T-cell (primary cell): ENCODE measurements around the gene TALDO1. TPM values are rescaled to one million over a fixed set of nuclear protein-coding genes. Genes with fewer than 3 reads are reported as not detected.

Experiments used
- ATAC-seq, 4 experiments: fragments of 200-7000 bp in 3 of 4; fragments of 150-1000 bp in 1 of 4; cut with Tn5 transposase; replicated peaks in 1 of 4; 1 replicate in 3 of 4; 2 replicates in 1 of 4; pipeline ENCODE4 v1.10.0; 2021; ENCODE audit warnings: moderate library complexity in 3 of 4, mild to moderate bottlenecking in 2 of 4, moderate number of reproducible peaks in 1 of 4
- CTCF ChIA-PET, 2 donors: fragments of 300-600 bp; sonication (Branson Sonifier 250); formaldehyde crosslinking; loops; one replicate each; lab custom pipeline; 2022; ENCODE audit warnings: antibody characterized with exemption in 2 of 2; lab: Charles Lee
- POLR2A ChIA-PET, 2 donors: fragments of 300-600 bp; sonication (Branson Sonifier 250); formaldehyde crosslinking; loops; one replicate each; lab custom pipeline; 2022; ENCODE audit warnings: antibody characterized with exemption in 2 of 2; lab: Charles Lee
- DNase-seq, 35 experiments: peaks; one replicate each; pipeline versions ENCODE4 v3.0.0 to v3.0.0-alpha.2; 2013 to 2023
- H3K27ac ChIP-seq: one replicate; pipeline ENCODE4 v1.5.1; 2013; ENCODE audit warnings: low read length
- H3K27me3 ChIP-seq, 2 experiments: replicated peaks in 1 of 2; 1 replicate in 1 of 2; 2 replicates in 1 of 2; pipeline versions ENCODE4 v1.6.1 to v1.7.0; 2013; ENCODE audit warnings: low read length in 1 of 2, mixed read lengths in 1 of 2; ENCODE audit not compliant: control insufficient read depth in 2 of 2, insufficient read depth in 2 of 2; ENCODE audit errors: extremely low read depth in 1 of 2
- H3K36me3 ChIP-seq, 2 donors: 1 replicate in 1 of 2; 2 replicates in 1 of 2; pipeline versions ENCODE4 v1.6.1 to v1.7.0; 2013; ENCODE audit warnings: low read length in 1 of 2; ENCODE audit not compliant: control insufficient read depth in 2 of 2, insufficient read depth in 1 of 2; ENCODE audit errors: extremely low read depth in 1 of 2
- H3K4me1 ChIP-seq, 2 experiments: 1 replicate in 1 of 2; 2 replicates in 1 of 2; pipeline versions ENCODE4 v1.6.1 to v1.7.0; 2013; ENCODE audit warnings: low read length in 2 of 2, mixed read lengths in 1 of 2; ENCODE audit not compliant: insufficient read depth in 2 of 2, control insufficient read depth in 1 of 2; ENCODE audit errors: extremely low read depth in 1 of 2
- H3K4me3 ChIP-seq, 2 donors: 1 replicate in 1 of 2; 2 replicates in 1 of 2; pipeline versions ENCODE4 v1.5.1 to v1.7.0; 2013; ENCODE audit warnings: mild to moderate bottlenecking in 2 of 2, low read length in 1 of 2, moderate library complexity in 1 of 2; ENCODE audit not compliant: control insufficient read depth in 1 of 2; ENCODE audit errors: extremely low read depth in 1 of 2
- H3K9me3 ChIP-seq: 2 replicates; pipeline ENCODE4 v1.7.0; 2013
- H3K27ac Mint-ChIP-seq, 2 donors: one replicate each; pipeline ENCODE4 v1.8.0; 2020 to 2021; ENCODE audit warnings: mild to moderate bottlenecking in 2 of 2, mixed read lengths in 2 of 2
- H3K27me3 Mint-ChIP-seq, 2 donors: one replicate each; pipeline ENCODE4 v1.8.0; 2021 to 2022; ENCODE audit warnings: mixed read lengths in 2 of 2
- H3K36me3 Mint-ChIP-seq: one replicate; pipeline ENCODE4 v1.8.0; 2021; ENCODE audit warnings: mixed read lengths
- H3K4me1 Mint-ChIP-seq, 3 donors: one replicate each; pipeline ENCODE4 v1.8.0; 2020 to 2022; ENCODE audit warnings: mixed read lengths in 3 of 3, mild to moderate bottlenecking in 1 of 3
- H3K4me3 Mint-ChIP-seq, 3 donors: one replicate each; pipeline ENCODE4 v1.8.0; 2020 to 2022; ENCODE audit warnings: mild to moderate bottlenecking in 3 of 3, mixed read lengths in 3 of 3, moderate library complexity in 3 of 3
- H3K9me3 Mint-ChIP-seq, 3 donors: one replicate each; pipeline ENCODE4 v1.8.0; 2020 to 2022; ENCODE audit warnings: mixed read lengths in 3 of 3
- WGBS: methylation state at CpG from one replicate; pipeline ENCODE4 v1.1.5; 2013; ENCODE audit warnings: missing lambda C conversion rate; ENCODE audit not compliant: insufficient coverage; 5-methylcytosine and 5-hydroxymethylcytosine counted together
- total RNA-seq, 35 experiments: library from RNA in 6 of 35; stranded (reverse) in 6 of 35; fragments of 120-200 nt in 1 of 35; gene quantifications; one replicate each; pipeline versions ENCODE4 v1.2.1 to v1.2.4 and lab custom pipeline; 2013 to 2026

The TALDO1 gene
- total RNA-seq, 5 donors from 2014 or later (not counting 1 experiment from before 2014, with no cell fraction given), result 60.5 to 106 (median 102) TPM

GRCh38 chr11:765025-765801, 17.9 kb downstream of the TALDO1 start:
- DNase-seq, result peak; percentile 40 to 79 (median 62)
- H3K4me3 ChIP-seq, result no peak overlapping the region
- no peak overlapping the region for H3K27ac ChIP-seq
- H3K27me3 ChIP-seq, result no peaks in the 10 kb centered on the region
- peaks cover 14% of the 10 kb centered on the region for H3K36me3 Mint-ChIP-seq
- WGBS, result 68% methylated on average over 10 of the region's 19 CpGs
- peak overlapping the region in 1 of 2 donors; percentile 48 for H3K27ac Mint-ChIP-seq
- ChIA-PET CTCF (interaction anchor here in 1 of 2 donors (0.7 kb wide), 1 partner anchor 272 kb away, joined by 3 read pairs; no protein-coding TSS in a partner anchor), POLR2A (no interaction called here)
- no peak overlapping the region for H3K4me3 Mint-ChIP-seq
- peak; percentile 76 to 83 (median 83) for ATAC-seq
- H3K9me3 Mint-ChIP-seq, result no peaks in the 10 kb centered on the region
- H3K4me1 Mint-ChIP-seq, result peaks cover 0 to 2% (median 0%) of the 10 kb centered on the region in 3 donors
- H3K36me3 ChIP-seq, result peaks cover 10 to 46% of the 10 kb centered on the region in 2 donors
- H3K9me3 ChIP-seq, result no peaks in the 10 kb centered on the region
- H3K4me1 ChIP-seq, result peaks cover 0 to 5% of the 10 kb centered on the region in 2 experiments
- H3K27me3 Mint-ChIP-seq, result no peaks in the 10 kb centered on the region

- no peaks in the 10 kb centered on the region for H3K27me3 Mint-ChIP-seq
- POLR2A ChIA-PET, result no interaction called here
- H3K9me3 Mint-ChIP-seq, result no peaks in the 10 kb centered on the region
- peaks cover 13% of the 10 kb centered on the region for H3K36me3 Mint-ChIP-seq
- H3K4me1 ChIP-seq, result peaks cover 0 to 5% of the 10 kb centered on the region in 2 experiments
- peaks cover 0 to 2% (median 0%) of the 10 kb centered on the region in 3 donors for H3K4me1 Mint-ChIP-seq
- DNase-seq, result no peak
- H3K4me3 ChIP-seq, result no peak overlapping the region
- CTCF ChIA-PET, result interaction anchor here in 1 of 2 donors (0.7 kb wide), 1 partner anchor 273 kb away, joined by 3 read pairs; no protein-coding TSS in a partner anchor
- H3K9me3 ChIP-seq, result no peaks in the 10 kb centered on the region
- H3K27ac Mint-ChIP-seq, result no peak overlapping the region
- ATAC-seq, result no peak
- H3K36me3 ChIP-seq, result peaks cover 10 to 47% of the 10 kb centered on the region in 2 donors
- no peak overlapping the region for H3K27ac ChIP-seq
- WGBS, result 87% methylated on average over 2 of the region's 8 CpGs
- H3K4me3 Mint-ChIP-seq, result no peak overlapping the region
- H3K27me3 ChIP-seq, result no peaks in the 10 kb centered on the region
Observed at GRCh38 chr11:765802-766091, 18.5 kb downstream of the TALDO1 start.

GRCh38 chr11:766106-766935, 19.1 kb downstream of the TALDO1 start:
- H3K27ac Mint-ChIP-seq, result no peak overlapping the region
- no peak for ATAC-seq
- peaks cover 0 to 2% (median 0%) of the 10 kb centered on the region in 3 donors for H3K4me1 Mint-ChIP-seq
- DNase-seq, result no peak
- no peak overlapping the region for H3K4me3 Mint-ChIP-seq
- POLR2A ChIA-PET, result no interaction called here
- no peak overlapping the region for H3K4me3 ChIP-seq
- 100% methylated on average over 4 of the region's 11 CpGs for WGBS
- CTCF ChIA-PET, result interaction anchor here in 1 of 2 donors (0.7 kb wide), 1 partner anchor 273 kb away, joined by 3 read pairs; no protein-coding TSS in a partner anchor
- no peaks in the 10 kb centered on the region for H3K9me3 ChIP-seq
- peaks cover 12% of the 10 kb centered on the region for H3K36me3 Mint-ChIP-seq
- peaks cover 10 to 49% of the 10 kb centered on the region in 2 donors for H3K36me3 ChIP-seq
- peaks cover 0 to 5% of the 10 kb centered on the region in 2 experiments for H3K4me1 ChIP-seq
- H3K9me3 Mint-ChIP-seq, result no peaks in the 10 kb centered on the region
- no peak overlapping the region for H3K27ac ChIP-seq
- no peaks in the 10 kb centered on the region for H3K27me3 ChIP-seq
- no peaks in the 10 kb centered on the region for H3K27me3 Mint-ChIP-seq

DNA sequence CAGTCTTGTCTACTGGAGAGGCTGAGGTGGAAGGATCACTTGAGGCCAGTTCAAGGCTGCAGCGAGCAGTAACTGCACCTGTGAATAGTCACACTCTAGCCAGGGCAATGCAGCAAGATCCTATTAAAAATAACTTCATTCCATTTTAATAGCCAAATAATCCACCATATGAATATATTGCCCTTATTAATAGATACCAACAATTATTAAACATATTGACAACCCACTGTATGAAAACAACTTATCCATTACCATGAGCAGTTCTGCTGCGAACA, 19.6 kb downstream of the TALDO1 start:
- ATAC-seq (no peak), DNase-seq (no peak)
- Histone ChIP-seq H3K4me3 (no peak overlapping the region), H3K4me1 (peaks cover 0 to 5% of the 10 kb centered on the region in 2 experiments), H3K27ac (no peak overlapping the region), H3K27me3 (no peaks in the 10 kb centered on the region), H3K36me3 (peaks cover 10 to 50% of the 10 kb centered on the region in 2 donors), H3K9me3 (no peaks in the 10 kb centered on the region)
- H3K27me3 Mint-ChIP-seq, result no peaks in the 10 kb centered on the region
- POLR2A ChIA-PET, result no interaction called here
- no CpG with 5 or more reads among the region's 2 CpGs for WGBS
- H3K36me3 Mint-ChIP-seq, result peaks cover 7% of the 10 kb centered on the region
- H3K27ac Mint-ChIP-seq, result no peak overlapping the region
- H3K4me1 Mint-ChIP-seq, result peaks cover 0 to 2% (median 0%) of the 10 kb centered on the region in 3 donors
- no peaks in the 10 kb centered on the region for H3K9me3 Mint-ChIP-seq
- no peak overlapping the region for H3K4me3 Mint-ChIP-seq
- CTCF ChIA-PET, result no interaction called here

DNA sequence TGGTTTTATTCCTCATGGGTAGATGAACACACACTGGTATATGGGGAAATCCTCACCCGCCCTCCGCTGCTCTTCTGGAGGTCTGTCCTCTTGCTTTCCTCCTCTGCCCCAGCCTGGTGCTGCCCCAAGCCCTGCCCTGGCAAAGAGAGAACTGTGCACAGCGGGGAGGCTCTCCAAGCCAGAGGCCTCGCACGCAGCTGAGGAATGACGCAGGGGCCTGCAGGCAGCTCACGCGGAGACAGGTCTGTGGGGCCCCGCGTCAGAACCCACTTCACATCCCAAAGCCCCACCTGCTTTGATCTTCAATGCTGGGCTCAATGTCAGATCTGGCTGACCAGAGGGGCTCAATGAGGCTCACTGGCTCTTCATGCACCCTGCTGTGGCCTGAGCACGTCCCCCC, 20.0 kb downstream of the TALDO1 start:
- no peaks in the 10 kb centered on the region for H3K27me3 ChIP-seq
- peaks cover 6% of the 10 kb centered on the region for H3K36me3 Mint-ChIP-seq
- ChIA-PET POLR2A (no interaction called here), CTCF (no interaction called here)
- ATAC-seq (no peak), DNase-seq (no peak)
- no peak overlapping the region for H3K4me3 ChIP-seq
- H3K27ac Mint-ChIP-seq, result no peak overlapping the region
- H3K27me3 Mint-ChIP-seq, result no peaks in the 10 kb centered on the region
- peaks cover 0 to 5% of the 10 kb centered on the region in 2 experiments for H3K4me1 ChIP-seq
- WGBS, result 98% methylated on average over 10 of the region's 11 CpGs
- no peak overlapping the region for H3K4me3 Mint-ChIP-seq
- no peak overlapping the region for H3K27ac ChIP-seq
- H3K9me3 ChIP-seq, result no peaks in the 10 kb centered on the region
- peaks cover 10 to 48% of the 10 kb centered on the region in 2 donors for H3K36me3 ChIP-seq
- H3K9me3 Mint-ChIP-seq, result no peaks in the 10 kb centered on the region
- peaks cover 0 to 2% (median 0%) of the 10 kb centered on the region in 3 donors for H3K4me1 Mint-ChIP-seq

- WGBS, result 92% methylated on average over 19 of the region's 23 CpGs
- H3K4me1 Mint-ChIP-seq, result peaks cover 4 to 6% (median 5%) of the 10 kb centered on the region in 3 donors
- ChIA-PET POLR2A (interaction anchor here in 1 of 2 donors (0.6 kb wide), 1 partner anchor 49 kb away, joined by 5 read pairs; the partner anchor contains the start of gene PNPLA2), CTCF (no interaction called here)
- no peak overlapping the region for H3K27ac ChIP-seq
- H3K4me3 Mint-ChIP-seq, result no peak overlapping the region
- no peaks in the 10 kb centered on the region for H3K27me3 ChIP-seq
- peaks cover 3% of the 10 kb centered on the region for H3K36me3 Mint-ChIP-seq
- H3K9me3 Mint-ChIP-seq, result no peaks in the 10 kb centered on the region
- peaks cover 7 to 32% of the 10 kb centered on the region in 2 donors for H3K36me3 ChIP-seq
- ATAC-seq, result no peak
- no peak overlapping the region for H3K4me3 ChIP-seq
- H3K27me3 Mint-ChIP-seq, result no peaks in the 10 kb centered on the region
- H3K4me1 ChIP-seq, result peaks cover 0 to 5% of the 10 kb centered on the region in 2 experiments
- no peak overlapping the region for H3K27ac Mint-ChIP-seq
- no peak for DNase-seq
- H3K9me3 ChIP-seq, result no peaks in the 10 kb centered on the region
Observed at GRCh38 chr11:769887-770641, 22.8 kb downstream of the TALDO1 start.
